SK-N-SH treated with all-trans-retinoic acid at 6 μM for 48 hours (cell line): ENCODE data around the gene ADARB2.

Source experiments
- ATAC-seq: fragments of 200-7000 bp; cut with Tn5 transposase; 3 replicates; pipeline ENCODE4 v1.9.1; 2020; ENCODE audit warnings: mild to moderate bottlenecking, moderate library complexity
- ARNTL ChIP-seq: fragments of 450-650 bp; formaldehyde crosslinking; IDR thresholded peaks from 2 replicates; pipeline ENCODE4 v1.5.0; 2020; ENCODE audit warnings: low read depth, mild to moderate bottlenecking, moderate library complexity, borderline replicate concordance
- BACH2 ChIP-seq: fragments of 250-450 bp; sonication (Bioruptor Pico); IDR thresholded peaks from 2 replicates; pipeline ENCODE4 v1.9.0; 2021; ENCODE audit warnings: mild to moderate bottlenecking, borderline replicate concordance
- CSDC2 ChIP-seq: fragments of 250-450 bp; sonication (Bioruptor Pico); IDR thresholded peaks from 2 replicates; pipeline ENCODE4 v1.5.0; 2020; ENCODE audit warnings: mild to moderate bottlenecking, moderate library complexity
- ESRRG ChIP-seq: fragments of 250-450 bp; sonication (Bioruptor Pico); IDR thresholded peaks from 2 replicates; pipeline ENCODE4 v1.6.1; 2021; ENCODE audit warnings: mild to moderate bottlenecking
- GLIS3 ChIP-seq: fragments of 250-450 bp; sonication (Bioruptor Pico); IDR thresholded peaks from 2 replicates; pipeline ENCODE4 v1.5.0; 2020; ENCODE audit warnings: mild to moderate bottlenecking, moderate library complexity
- ISL1 ChIP-seq: fragments of 250-450 bp; sonication (Bioruptor Pico); IDR thresholded peaks from 2 replicates; pipeline ENCODE4 v2.1.2; 2022; ENCODE audit warnings: mild to moderate bottlenecking, moderate library complexity
- OSR1 ChIP-seq: fragments of 250-450 bp; sonication (Bioruptor Pico); IDR thresholded peaks from 2 replicates; pipeline ENCODE4 v1.8.0; 2022; ENCODE audit warnings: moderate library complexity, mild to moderate bottlenecking, inconsistent platforms
- PPARA ChIP-seq: fragments of 250-450 bp; sonication (Bioruptor Pico); IDR thresholded peaks from 2 replicates; pipeline ENCODE4 v1.5.0; 2020; ENCODE audit warnings: mild to moderate bottlenecking, borderline replicate concordance
- RARB ChIP-seq: fragments of 250-450 bp; sonication (Bioruptor Pico); IDR thresholded peaks from 2 replicates; pipeline ENCODE4 v1.8.0; 2021; ENCODE audit warnings: mild to moderate bottlenecking, moderate library complexity
- SNAI2 ChIP-seq: fragments of 250-450 bp; sonication (Bioruptor Pico); IDR thresholded peaks from 2 replicates; pipeline ENCODE4 v1.5.0; 2020; ENCODE audit warnings: mild to moderate bottlenecking, moderate library complexity
- TCF4 ChIP-seq: fragments of 250-450 bp; sonication (Bioruptor Pico); IDR thresholded peaks from 2 replicates; pipeline ENCODE4 v1.8.0; 2021; ENCODE audit warnings: mild to moderate bottlenecking, moderate library complexity, borderline replicate concordance
- TOX ChIP-seq: fragments of 250-450 bp; sonication (Bioruptor Pico); IDR thresholded peaks from 2 replicates; pipeline ENCODE4 v1.8.0; 2021; ENCODE audit warnings: mild to moderate bottlenecking, moderate library complexity, borderline replicate concordance
- ZC3H10 ChIP-seq: fragments of 250-450 bp; sonication (Bioruptor Pico); IDR thresholded peaks from 2 replicates; pipeline ENCODE4 v1.5.1; 2021; ENCODE audit warnings: mild to moderate bottlenecking, moderate library complexity
- ZFP3 ChIP-seq: fragments of 250-450 bp; sonication (Bioruptor Pico); IDR thresholded peaks from 2 replicates; pipeline ENCODE4 v1.5.0; 2020; ENCODE audit warnings: mild to moderate bottlenecking, moderate library complexity
- ZFP30 ChIP-seq: fragments of 450-650 bp; formaldehyde crosslinking; IDR thresholded peaks from 2 replicates; pipeline ENCODE4 v1.5.0; 2022; ENCODE audit warnings: mild to moderate bottlenecking, moderate library complexity
- ZNF565 ChIP-seq: fragments of 450-650 bp; formaldehyde crosslinking; conservative IDR thresholded peaks from 2 replicates; pipeline ENCODE4 v1.5.0; 2020; ENCODE audit warnings: low read depth, mild to moderate bottlenecking, moderate library complexity
- ZNF70 ChIP-seq: fragments of 450-650 bp; formaldehyde crosslinking; IDR thresholded peaks from 2 replicates; pipeline ENCODE4 v1.5.0; 2020; ENCODE audit warnings: mild to moderate bottlenecking, moderate library complexity
- ZNF8 ChIP-seq: fragments of 450-650 bp; formaldehyde crosslinking; IDR thresholded peaks from 2 replicates; pipeline ENCODE4 v1.5.0; 2020; ENCODE audit warnings: mild to moderate bottlenecking, moderate library complexity
- TF ChIP-seq, protein P1 (sequence below): fragments of 250-450 bp; sonication (Bioruptor Pico); IDR thresholded peaks from 2 replicates; pipeline ENCODE4 v1.8.0; 2021; ENCODE audit warnings: low read depth, mild to moderate bottlenecking, moderate library complexity, borderline replicate concordance
- TF ChIP-seq, protein P2 (sequence below): fragments of 250-450 bp; sonication (Bioruptor Pico); IDR thresholded peaks from 2 replicates; pipeline ENCODE4 v1.5.1; 2020; ENCODE audit warnings: low read depth, mild to moderate bottlenecking, moderate library complexity
- TF ChIP-seq, protein P3 (sequence below): fragments of 250-450 bp; sonication (Bioruptor Pico); IDR thresholded peaks from 2 replicates; pipeline ENCODE4 v1.5.0; 2020; ENCODE audit warnings: mild to moderate bottlenecking, moderate library complexity
- TF ChIP-seq, protein P4 (sequence below): fragments of 250-450 bp; sonication (Bioruptor Pico); IDR thresholded peaks from 2 replicates; pipeline ENCODE4 v1.8.0; 2020; ENCODE audit warnings: mild to moderate bottlenecking, moderate library complexity, borderline replicate concordance

ADARB2 gene

DNA sequence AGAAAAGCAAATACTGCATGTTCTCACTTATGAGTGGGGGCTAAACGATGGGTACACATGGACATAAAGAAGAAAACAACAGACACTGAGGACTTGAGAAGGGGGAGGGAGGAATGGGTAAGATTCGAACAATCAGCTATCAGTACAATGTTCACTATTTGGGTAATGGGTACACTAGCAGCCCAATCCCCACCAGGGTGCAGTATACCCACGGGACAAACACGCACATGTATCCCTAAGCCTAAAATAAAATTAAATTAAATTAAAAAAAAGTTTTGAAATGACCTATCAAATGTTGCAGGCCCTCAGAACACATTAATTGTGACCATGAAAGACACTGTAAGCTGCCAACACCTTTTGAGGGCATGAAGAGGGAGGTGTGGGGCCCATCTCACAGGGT lies 365.1 kb downstream of the ADARB2 start (continued):
- TF ChIP-seq, protein P1, sequence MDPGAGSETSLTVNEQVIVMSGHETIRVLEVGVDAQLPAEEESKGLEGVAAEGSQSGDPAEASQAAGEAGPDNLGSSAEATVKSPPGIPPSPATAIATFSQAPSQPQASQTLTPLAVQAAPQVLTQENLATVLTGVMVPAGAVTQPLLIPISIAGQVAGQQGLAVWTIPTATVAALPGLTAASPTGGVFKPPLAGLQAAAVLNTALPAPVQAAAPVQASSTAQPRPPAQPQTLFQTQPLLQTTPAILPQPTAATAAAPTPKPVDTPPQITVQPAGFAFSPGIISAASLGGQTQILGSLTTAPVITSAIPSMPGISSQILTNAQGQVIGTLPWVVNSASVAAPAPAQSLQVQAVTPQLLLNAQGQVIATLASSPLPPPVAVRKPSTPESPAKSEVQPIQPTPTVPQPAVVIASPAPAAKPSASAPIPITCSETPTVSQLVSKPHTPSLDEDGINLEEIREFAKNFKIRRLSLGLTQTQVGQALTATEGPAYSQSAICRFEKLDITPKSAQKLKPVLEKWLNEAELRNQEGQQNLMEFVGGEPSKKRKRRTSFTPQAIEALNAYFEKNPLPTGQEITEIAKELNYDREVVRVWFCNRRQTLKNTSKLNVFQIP (CRISPR knock-in tag) = no peak
- TF ChIP-seq CSDC2 (CRISPR knock-in tag) (no peak), SNAI2 (no peak), BACH2 (CRISPR knock-in tag) (no peak), ISL1 (CRISPR knock-in tag) (no peak), PPARA (CRISPR knock-in tag) (no peak), OSR1 (CRISPR knock-in tag) (no peak), ZC3H10 (CRISPR knock-in tag) (no peak)

DNA sequence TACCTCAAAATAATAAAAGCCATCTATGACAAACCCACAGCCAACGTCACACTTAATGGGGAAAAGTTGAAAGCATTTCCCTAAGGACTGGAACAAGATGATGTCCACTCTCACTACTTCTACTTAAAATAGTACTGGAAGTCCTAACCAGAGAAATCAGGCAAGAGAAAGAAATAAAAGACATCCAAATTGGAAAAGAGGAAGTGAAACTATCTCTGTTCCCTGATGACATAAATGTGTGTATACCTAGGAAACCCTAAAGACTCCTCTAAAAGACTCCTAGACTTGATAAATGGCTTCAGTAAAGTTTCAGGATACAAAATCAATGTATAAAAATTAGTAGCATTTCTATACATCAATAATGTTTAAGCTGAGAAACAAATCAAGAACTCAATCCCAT lies 367.0 kb downstream of the ADARB2 start:
- TF ChIP-seq ZC3H10 (CRISPR knock-in tag) (no peak), CSDC2 (CRISPR knock-in tag) (no peak), ZNF70 (CRISPR knock-in tag) (no peak), RARB (CRISPR knock-in tag) (no peak), ZFP30 (CRISPR knock-in tag) (no peak), OSR1 (CRISPR knock-in tag) (no peak), GLIS3 (CRISPR knock-in tag) (no peak), PPARA (CRISPR knock-in tag) (no peak), SNAI2 (no peak), ZNF8 (CRISPR knock-in tag) (no peak), ESRRG (CRISPR knock-in tag) (no peak), ARNTL (CRISPR knock-in tag) (no peak)
- TF ChIP-seq, protein P2, sequence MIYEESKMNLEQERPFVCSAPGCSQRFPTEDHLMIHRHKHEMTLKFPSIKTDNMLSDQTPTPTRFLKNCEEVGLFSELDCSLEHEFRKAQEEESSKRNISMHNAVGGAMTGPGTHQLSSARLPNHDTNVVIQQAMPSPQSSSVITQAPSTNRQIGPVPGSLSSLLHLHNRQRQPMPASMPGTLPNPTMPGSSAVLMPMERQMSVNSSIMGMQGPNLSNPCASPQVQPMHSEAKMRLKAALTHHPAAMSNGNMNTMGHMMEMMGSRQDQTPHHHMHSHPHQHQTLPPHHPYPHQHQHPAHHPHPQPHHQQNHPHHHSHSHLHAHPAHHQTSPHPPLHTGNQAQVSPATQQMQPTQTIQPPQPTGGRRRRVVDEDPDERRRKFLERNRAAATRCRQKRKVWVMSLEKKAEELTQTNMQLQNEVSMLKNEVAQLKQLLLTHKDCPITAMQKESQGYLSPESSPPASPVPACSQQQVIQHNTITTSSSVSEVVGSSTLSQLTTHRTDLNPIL (CRISPR knock-in tag) = no peak
- TF ChIP-seq, protein P3, sequence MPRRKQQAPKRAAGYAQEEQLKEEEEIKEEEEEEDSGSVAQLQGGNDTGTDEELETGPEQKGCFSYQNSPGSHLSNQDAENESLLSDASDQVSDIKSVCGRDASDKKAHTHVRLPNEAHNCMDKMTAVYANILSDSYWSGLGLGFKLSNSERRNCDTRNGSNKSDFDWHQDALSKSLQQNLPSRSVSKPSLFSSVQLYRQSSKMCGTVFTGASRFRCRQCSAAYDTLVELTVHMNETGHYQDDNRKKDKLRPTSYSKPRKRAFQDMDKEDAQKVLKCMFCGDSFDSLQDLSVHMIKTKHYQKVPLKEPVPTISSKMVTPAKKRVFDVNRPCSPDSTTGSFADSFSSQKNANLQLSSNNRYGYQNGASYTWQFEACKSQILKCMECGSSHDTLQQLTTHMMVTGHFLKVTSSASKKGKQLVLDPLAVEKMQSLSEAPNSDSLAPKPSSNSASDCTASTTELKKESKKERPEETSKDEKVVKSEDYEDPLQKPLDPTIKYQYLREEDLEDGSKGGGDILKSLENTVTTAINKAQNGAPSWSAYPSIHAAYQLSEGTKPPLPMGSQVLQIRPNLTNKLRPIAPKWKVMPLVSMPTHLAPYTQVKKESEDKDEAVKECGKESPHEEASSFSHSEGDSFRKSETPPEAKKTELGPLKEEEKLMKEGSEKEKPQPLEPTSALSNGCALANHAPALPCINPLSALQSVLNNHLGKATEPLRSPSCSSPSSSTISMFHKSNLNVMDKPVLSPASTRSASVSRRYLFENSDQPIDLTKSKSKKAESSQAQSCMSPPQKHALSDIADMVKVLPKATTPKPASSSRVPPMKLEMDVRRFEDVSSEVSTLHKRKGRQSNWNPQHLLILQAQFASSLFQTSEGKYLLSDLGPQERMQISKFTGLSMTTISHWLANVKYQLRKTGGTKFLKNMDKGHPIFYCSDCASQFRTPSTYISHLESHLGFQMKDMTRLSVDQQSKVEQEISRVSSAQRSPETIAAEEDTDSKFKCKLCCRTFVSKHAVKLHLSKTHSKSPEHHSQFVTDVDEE (CRISPR knock-in tag) = no peak
- TF ChIP-seq, protein P1 (CRISPR knock-in tag) = no peak
- no peak for ATAC-seq

DNA sequence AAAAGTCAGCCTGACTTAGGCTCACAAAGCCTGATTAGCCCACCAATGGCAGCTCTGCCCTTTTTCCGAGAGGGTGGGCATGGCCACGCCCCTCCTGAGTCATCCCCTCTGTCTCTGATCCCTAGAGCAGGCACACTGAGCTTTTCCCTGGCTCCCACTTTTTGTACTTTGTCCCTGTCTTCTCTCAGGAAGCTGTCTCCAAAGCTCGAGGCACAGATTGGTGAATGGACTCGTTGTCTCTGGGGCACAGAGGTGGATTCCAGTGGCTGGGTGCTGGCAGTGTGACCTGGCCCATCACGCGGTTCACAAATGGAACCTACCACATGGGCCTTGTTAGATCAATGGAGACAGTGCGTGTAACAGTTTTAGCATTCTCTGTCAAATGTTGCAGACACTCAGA lies 367.7 kb downstream of the ADARB2 start:
- TF ChIP-seq GLIS3 (CRISPR knock-in tag) (no peak), TOX (no peak), ARNTL (CRISPR knock-in tag) (no peak), BACH2 (CRISPR knock-in tag) (no peak), TCF4 (CRISPR knock-in tag) (no peak), ZFP3 (no peak), CSDC2 (CRISPR knock-in tag) (no peak), ESRRG (CRISPR knock-in tag) (no peak), RARB (CRISPR knock-in tag) (no peak), ISL1 (CRISPR knock-in tag) (no peak), ZC3H10 (CRISPR knock-in tag) (no peak), ZNF565 (CRISPR knock-in tag) (no peak)
- TF ChIP-seq, protein P2 (CRISPR knock-in tag) = no peak
- TF ChIP-seq, protein P4, sequence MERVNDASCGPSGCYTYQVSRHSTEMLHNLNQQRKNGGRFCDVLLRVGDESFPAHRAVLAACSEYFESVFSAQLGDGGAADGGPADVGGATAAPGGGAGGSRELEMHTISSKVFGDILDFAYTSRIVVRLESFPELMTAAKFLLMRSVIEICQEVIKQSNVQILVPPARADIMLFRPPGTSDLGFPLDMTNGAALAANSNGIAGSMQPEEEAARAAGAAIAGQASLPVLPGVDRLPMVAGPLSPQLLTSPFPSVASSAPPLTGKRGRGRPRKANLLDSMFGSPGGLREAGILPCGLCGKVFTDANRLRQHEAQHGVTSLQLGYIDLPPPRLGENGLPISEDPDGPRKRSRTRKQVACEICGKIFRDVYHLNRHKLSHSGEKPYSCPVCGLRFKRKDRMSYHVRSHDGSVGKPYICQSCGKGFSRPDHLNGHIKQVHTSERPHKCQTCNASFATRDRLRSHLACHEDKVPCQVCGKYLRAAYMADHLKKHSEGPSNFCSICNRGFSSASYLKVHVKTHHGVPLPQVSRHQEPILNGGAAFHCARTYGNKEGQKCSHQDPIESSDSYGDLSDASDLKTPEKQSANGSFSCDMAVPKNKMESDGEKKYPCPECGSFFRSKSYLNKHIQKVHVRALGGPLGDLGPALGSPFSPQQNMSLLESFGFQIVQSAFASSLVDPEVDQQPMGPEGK (CRISPR knock-in tag) = no peak
- no peak for ATAC-seq
